ENCODE data around the gene LRRC2. TPM values are rescaled to one million over a fixed set of nuclear protein-coding genes. Genes with fewer than 3 reads are reported as not detected.
"Not testable (repeated sequence)": the region's sequence is repeated elsewhere in the genome, so short reads cannot be mapped to it uniquely, and the experiment has no call there.

The LRRC2 gene
- total and polyA plus RNA-seq, 9 donors: 1.1 to 4.1 (median 2.7) TPM

GRCh38 chr3:46500656-46501635 is 65.2 kb downstream of the LRRC2 start:
- peaks cover 42% of the 10 kb centered on the region for H3K4me1 ChIP-seq (ENCODE audit: control insufficient read depth, insufficient read depth, low read length)
- H3K36me3 ChIP-seq (ENCODE audit: control insufficient read depth, insufficient read depth, low read length): no peaks in the 10 kb centered on the region
- H3K4me3 ChIP-seq (ENCODE audit: low read length): no peak overlapping the region
- no peak overlapping the region for H3K27ac ChIP-seq (ENCODE audit: low read length)
- peaks cover 3% of the 10 kb centered on the region for H3K27me3 ChIP-seq (ENCODE audit: control insufficient read depth, insufficient read depth, low read length)
- DNase-seq: peak; percentile 57
- H3K9me3 ChIP-seq (replicated peaks; ENCODE audit: control insufficient read depth, low read depth, low read length): no peaks in the 10 kb centered on the region
- WGBS (ENCODE audit: insufficient coverage): 0% methylated on average over 1 of the region's 5 CpGs

DNA sequence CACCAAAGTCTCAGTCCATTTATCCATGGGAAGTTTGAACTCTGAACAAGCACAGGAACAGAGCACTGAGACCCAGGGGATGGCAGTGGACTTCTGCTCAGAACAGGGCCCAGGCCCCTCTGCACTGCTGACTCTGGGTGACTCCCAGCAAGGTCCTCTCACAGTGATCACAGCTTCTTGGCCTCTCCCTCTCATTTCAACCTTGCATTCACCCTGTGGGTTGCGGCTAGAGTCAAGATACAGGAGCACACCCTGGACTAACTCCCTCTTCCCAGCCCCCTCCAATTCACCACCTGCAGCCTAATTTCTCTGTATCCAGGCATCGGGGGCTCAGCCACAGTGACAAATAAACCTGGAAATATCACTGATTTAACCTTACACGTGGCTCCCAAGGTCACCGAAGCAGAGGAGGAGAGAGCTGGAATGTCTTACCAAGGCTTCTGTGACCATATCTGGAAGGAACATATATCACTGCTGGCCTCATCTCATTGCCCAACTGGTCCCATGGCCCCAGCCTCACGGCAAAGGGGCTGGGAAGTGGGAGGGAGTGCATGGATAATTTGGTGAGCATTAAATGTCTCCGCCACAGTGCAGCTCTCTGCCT is 67.1 kb downstream of the LRRC2 start:
- peaks cover 3% of the 10 kb centered on the region for H3K27me3 ChIP-seq (ENCODE audit: control insufficient read depth, insufficient read depth, low read length)
- WGBS (ENCODE audit: insufficient coverage): 73% methylated on average over 1 of the region's 6 CpGs
- H3K4me3 ChIP-seq (ENCODE audit: low read length): no peak overlapping the region
- H3K36me3 ChIP-seq (ENCODE audit: control insufficient read depth, insufficient read depth, low read length): no peaks in the 10 kb centered on the region
- no peaks in the 10 kb centered on the region for H3K9me3 ChIP-seq (replicated peaks; ENCODE audit: control insufficient read depth, low read depth, low read length)
- no peak for DNase-seq
- H3K4me1 ChIP-seq (ENCODE audit: control insufficient read depth, insufficient read depth, low read length): peaks cover 41% of the 10 kb centered on the region
- H3K27ac ChIP-seq (ENCODE audit: low read length): no peak overlapping the region

- Histone ChIP-seq H3K9me3 (replicated peaks; ENCODE audit: control insufficient read depth, low read depth, low read length) (no peaks in the 10 kb centered on the region), H3K36me3 (ENCODE audit: control insufficient read depth, insufficient read depth, low read length) (no peaks in the 10 kb centered on the region), H3K4me3 (ENCODE audit: low read length) (no peak within 1 kb of the TSS), H3K27ac (ENCODE audit: low read length) (no peak within 1 kb of the TSS), H3K4me1 (ENCODE audit: control insufficient read depth, insufficient read depth, low read length) (peaks cover 28% of the 10 kb centered on the region), H3K27me3 (ENCODE audit: control insufficient read depth, insufficient read depth, low read length) (peaks cover 3% of the 10 kb centered on the region)
- 100% methylated on average over 2 of the region's 9 CpGs for WGBS (ENCODE audit: insufficient coverage)
- no peak for DNase-seq
These were observed 68.4 kb downstream of the LRRC2 start, which contains the start of gene RTP3 for GRCh38 chr3:46497556-46498265. Gene RTP3, plus strand, starts transcription at chr3:46497976. Its CDS starts 87 bp downstream, at chr3:46498063.

GRCh38 chr3:46496746-46497555 is 69.2 kb downstream of the LRRC2 start:
- peaks cover 3% of the 10 kb centered on the region for H3K27me3 ChIP-seq (ENCODE audit: control insufficient read depth, insufficient read depth, low read length)
- H3K4me3 ChIP-seq (ENCODE audit: low read length): no peak overlapping the region
- 57% methylated on average over 3 of the region's 9 CpGs for WGBS (ENCODE audit: insufficient coverage)
- peaks cover 24% of the 10 kb centered on the region for H3K4me1 ChIP-seq (ENCODE audit: control insufficient read depth, insufficient read depth, low read length)
- no peaks in the 10 kb centered on the region for H3K36me3 ChIP-seq (ENCODE audit: control insufficient read depth, insufficient read depth, low read length)
- DNase-seq: peak; percentile 26
- H3K27ac ChIP-seq (ENCODE audit: low read length): no peak overlapping the region
- no peaks in the 10 kb centered on the region for H3K9me3 ChIP-seq (replicated peaks; ENCODE audit: control insufficient read depth, low read depth, low read length)

DNA sequence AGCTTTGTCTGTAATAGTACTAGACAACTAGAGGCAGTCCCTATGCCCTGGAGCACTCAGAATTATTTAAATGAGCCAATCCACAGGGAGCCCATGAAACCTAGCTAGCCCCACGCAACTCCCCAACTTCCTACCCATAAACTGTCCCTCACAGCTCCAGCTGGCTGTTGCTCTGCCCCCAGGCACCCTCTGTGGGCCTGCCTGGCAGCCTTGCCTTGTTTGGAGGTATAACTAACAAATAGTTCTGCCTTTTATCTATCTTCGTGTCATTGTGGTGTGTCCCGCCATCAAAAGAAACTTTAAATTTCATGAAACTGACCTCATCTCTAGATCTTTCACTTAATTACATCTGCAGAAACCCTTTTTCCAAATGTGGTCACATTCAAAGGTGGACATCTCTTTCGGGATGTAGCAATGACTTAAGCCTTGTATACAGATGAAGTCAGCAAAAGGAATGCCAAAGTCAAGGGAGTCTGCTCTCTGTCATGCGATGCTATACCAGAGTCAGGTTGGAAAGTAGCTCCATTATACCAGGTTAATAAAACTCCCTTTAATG is 70.1 kb downstream of the LRRC2 start:
- H3K27me3 ChIP-seq (ENCODE audit: control insufficient read depth, insufficient read depth, low read length): peaks cover 3% of the 10 kb centered on the region
- no peak overlapping the region for H3K27ac ChIP-seq (ENCODE audit: low read length)
- peaks cover 18% of the 10 kb centered on the region for H3K4me1 ChIP-seq (ENCODE audit: control insufficient read depth, insufficient read depth, low read length)
- H3K36me3 ChIP-seq (ENCODE audit: control insufficient read depth, insufficient read depth, low read length): no peaks in the 10 kb centered on the region
- no peak for DNase-seq
- H3K9me3 ChIP-seq (replicated peaks; ENCODE audit: control insufficient read depth, low read depth, low read length): no peaks in the 10 kb centered on the region
- WGBS (ENCODE audit: insufficient coverage): 50% methylated on average over 1 of the region's 5 CpGs
- H3K4me3 ChIP-seq (ENCODE audit: low read length): no peak overlapping the region

DNA sequence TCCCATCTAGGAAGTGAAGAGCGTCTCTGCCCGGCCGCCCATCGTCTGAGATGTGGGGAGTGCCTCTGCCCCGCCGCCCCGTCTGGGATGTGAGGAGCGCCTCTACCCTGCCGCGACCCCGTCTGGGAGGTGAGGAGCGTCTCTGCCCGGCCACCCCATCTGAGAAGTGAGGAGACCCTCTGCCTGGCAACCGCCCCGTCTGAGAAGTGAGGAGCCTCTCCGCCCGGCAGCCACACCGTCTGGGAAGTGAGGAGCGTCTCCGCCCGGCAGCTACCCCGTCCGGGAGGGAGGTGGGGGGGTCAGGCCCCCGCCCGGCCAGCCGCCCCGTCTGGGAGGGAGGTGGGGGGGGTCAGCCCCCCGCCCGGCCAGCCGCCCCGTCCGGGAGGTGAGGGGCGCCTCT is 71.6 kb downstream of the LRRC2 start:
- H3K4me1 ChIP-seq (ENCODE audit: control insufficient read depth, insufficient read depth, low read length): peaks cover 14% of the 10 kb centered on the region
- H3K27me3 ChIP-seq (ENCODE audit: control insufficient read depth, insufficient read depth, low read length); H3K27ac ChIP-seq (ENCODE audit: low read length); H3K36me3 ChIP-seq (ENCODE audit: control insufficient read depth, insufficient read depth, low read length); H3K4me3 ChIP-seq (ENCODE audit: low read length); H3K9me3 ChIP-seq (replicated peaks; ENCODE audit: control insufficient read depth, low read depth, low read length); DNase-seq: not testable (repeated sequence)
- 97% methylated on average over 6 of the region's 33 CpGs for WGBS (ENCODE audit: insufficient coverage)

DNA sequence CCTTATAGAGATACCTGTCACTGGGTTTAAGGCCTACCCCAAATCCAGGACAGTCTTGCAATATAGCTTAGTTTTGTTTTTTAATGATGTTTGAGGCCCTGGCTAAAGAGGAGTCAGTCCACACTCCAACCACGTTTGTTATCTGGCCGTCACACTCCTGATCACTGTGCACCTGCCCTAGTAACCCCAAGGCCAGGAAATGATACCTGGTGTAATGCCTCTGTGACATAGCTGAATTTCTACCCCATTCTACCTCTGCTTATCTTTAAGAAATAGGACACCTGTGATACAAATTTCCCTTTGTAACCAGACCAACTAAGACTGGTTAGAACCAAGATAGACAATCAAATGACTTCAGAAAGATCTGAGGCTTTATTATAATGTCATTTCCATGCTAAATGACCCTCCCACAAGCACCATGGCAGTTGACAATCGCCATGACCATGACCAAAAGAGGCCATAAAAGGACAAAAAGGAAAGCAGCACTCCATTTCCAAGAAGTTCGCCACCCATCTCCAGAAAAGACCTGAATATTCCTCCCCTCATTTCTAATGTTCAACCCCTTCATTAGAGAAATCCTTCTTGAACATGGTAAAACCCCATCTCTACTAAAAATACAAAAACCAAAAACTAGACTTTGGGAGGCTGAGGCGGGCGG is 73.1 kb downstream of the LRRC2 start:
- no peak overlapping the region for H3K27ac ChIP-seq (ENCODE audit: low read length)
- H3K4me1 ChIP-seq (ENCODE audit: control insufficient read depth, insufficient read depth, low read length): peaks cover 12% of the 10 kb centered on the region
- no peaks in the 10 kb centered on the region for H3K9me3 ChIP-seq (replicated peaks; ENCODE audit: control insufficient read depth, low read depth, low read length)
- no peak overlapping the region for H3K4me3 ChIP-seq (ENCODE audit: low read length)
- no peak for DNase-seq
- whole genome bisulfite sequencing (ENCODE audit: insufficient coverage): 86% methylated on average over 4 of the region's 6 CpGs
- H3K27me3 ChIP-seq (ENCODE audit: control insufficient read depth, insufficient read depth, low read length): peaks cover 6% of the 10 kb centered on the region
- H3K36me3 ChIP-seq (ENCODE audit: control insufficient read depth, insufficient read depth, low read length): no peaks in the 10 kb centered on the region

- DNase-seq: no peak
- WGBS (ENCODE audit: insufficient coverage): 71% methylated on average over 6 of the region's 11 CpGs
- Histone ChIP-seq H3K27me3 (ENCODE audit: control insufficient read depth, insufficient read depth, low read length) (peaks cover 3% of the 10 kb centered on the region), H3K4me3 (ENCODE audit: low read length) (no peak overlapping the region), H3K4me1 (ENCODE audit: control insufficient read depth, insufficient read depth, low read length) (peaks cover 12% of the 10 kb centered on the region), H3K27ac (ENCODE audit: low read length) (peak overlapping the region; percentile 55), H3K36me3 (ENCODE audit: control insufficient read depth, insufficient read depth, low read length) (no peaks in the 10 kb centered on the region), H3K9me3 (replicated peaks; ENCODE audit: control insufficient read depth, low read depth, low read length) (no peaks in the 10 kb centered on the region)
These were observed 74.7 kb downstream of the LRRC2 start for GRCh38 chr3:46491089-46492070.
